Smooth muscle cell (in vitro differentiated cells): ENCODE data around the gene COL13A1. TPM values are rescaled to one million over a fixed set of nuclear protein-coding genes. Genes with fewer than 3 reads are reported as not detected.
A peak's percentile ranks its signal among the peaks of the same experiment; 100 is the strongest.

ENCODE experiments used
- DNase-seq: peaks from one replicate; lab custom pipeline; 2025; ENCODE audit not compliant: unreplicated experiment; lab: John Stamatoyannopoulos, UW
- H2AFZ ChIP-seq: fragments of 200-600 bp; sonication (generic); 2 replicates; pipeline ENCODE4 v1.6.0; 2016; ENCODE audit warnings: antibody characterized with exemption, low read depth, mild to moderate bottlenecking
- H3F3A ChIP-seq: fragments of 200-600 bp; sonication (generic); 2 replicates; pipeline ENCODE4 v1.6.0; 2017; ENCODE audit warnings: antibody characterized with exemption, low read depth
- H3K27ac ChIP-seq: fragments of 200-600 bp; sonication (generic); 2 replicates; pipeline ENCODE4 v1.5.1; 2016; ENCODE audit warnings: low read depth, mild to moderate bottlenecking
- H3K27me3 ChIP-seq: fragments of 200-600 bp; sonication (generic); 2 replicates; pipeline ENCODE4 v1.6.1; 2016; ENCODE audit warnings: low read depth, mild to moderate bottlenecking
- H3K36me3 ChIP-seq: fragments of 200-600 bp; sonication (generic); 2 replicates; pipeline ENCODE4 v1.5.1; 2016; ENCODE audit warnings: low read depth
- H3K4me1 ChIP-seq: fragments of 200-600 bp; sonication (generic); 2 replicates; pipeline ENCODE4 v1.5.1; 2016; ENCODE audit warnings: low read depth
- H3K4me2 ChIP-seq: fragments of 200-600 bp; sonication (generic); 2 replicates; pipeline ENCODE4 v1.6.0; 2016; ENCODE audit warnings: mild to moderate bottlenecking
- H3K4me3 ChIP-seq: fragments of 200-600 bp; sonication (generic); 2 replicates; pipeline ENCODE4 v1.5.1; 2016; ENCODE audit warnings: mild to moderate bottlenecking
- H3K79me2 ChIP-seq: fragments of 200-600 bp; sonication (generic); 2 replicates; pipeline ENCODE4 v1.6.0; 2016; ENCODE audit warnings: low read depth, mild to moderate bottlenecking
- H3K9ac ChIP-seq: fragments of 200-600 bp; sonication (generic); 2 replicates; pipeline ENCODE4 v1.6.0; 2016; ENCODE audit warnings: low read depth
- H3K9me3 ChIP-seq: fragments of 200-600 bp; sonication (generic); replicated peaks from 2 replicates; pipeline ENCODE4 v1.5.1; 2016; ENCODE audit warnings: low read depth
- H4K20me1 ChIP-seq: fragments of 200-600 bp; sonication (generic); 2 replicates; pipeline ENCODE4 v1.6.0; 2016; ENCODE audit warnings: low read depth
- WGBS: methylation state at CpG from one replicate; pipeline ENCODE4 v1.1.7; 2016; ENCODE audit warnings: low lambda C conversion rate; 5-methylcytosine and 5-hydroxymethylcytosine counted together
- polyA plus RNA-seq: library from polyadenylated mRNA; unstranded; fragments of >200 nt; fragmentation: Nextera tagmentation; extraction: Ambion mirVana; gene quantifications from 2 replicates; pipeline ENCODE4 v1.2.1, GENCODE V29; 2016
- total RNA-seq: library from RNA; depleted of rRNA; stranded (reverse); fragments of >200 nt; gene quantifications from 2 replicates; pipeline ENCODE4 v1.2.3, GENCODE V29; 2014
- TF ChIP-seq, protein P1 (sequence below): fragments of 200-600 bp; sonication (generic); IDR thresholded peaks from 2 replicates; pipeline ENCODE4 v1.5.1; 2017; ENCODE audit warnings: borderline replicate concordance, mild to moderate bottlenecking, antibody characterized with exemption; ENCODE audit not compliant: insufficient read depth, poor library complexity, severe bottlenecking

Gene COL13A1
- total and polyA plus RNA-seq, 2 experiments from 2014 or later: 6.1 to 15.0 TPM

DNA sequence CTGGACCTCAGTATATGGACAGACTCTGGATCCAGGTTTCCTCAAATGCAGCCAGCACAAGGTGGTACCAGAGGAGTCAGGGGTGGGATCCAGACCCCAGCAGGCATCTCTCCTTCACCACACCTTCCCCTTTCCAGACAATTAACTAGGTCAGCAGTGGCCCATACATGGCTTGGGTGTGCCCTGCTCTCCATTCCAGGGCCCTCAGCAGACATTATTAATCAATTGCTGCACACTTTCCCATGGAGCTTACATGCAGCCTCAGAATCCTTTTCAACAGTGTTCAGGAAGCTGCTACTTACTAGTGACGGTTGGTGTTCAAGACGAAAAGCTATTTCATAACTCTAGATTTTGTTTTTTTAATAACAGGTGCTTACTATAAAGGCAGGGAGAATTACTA lies 6.0 kb downstream of the COL13A1 start:
- H3K4me2 ChIP-seq: peak overlapping the region; percentile 26
- 68% methylated on average over 2 of the region's 2 CpGs for WGBS
- H3K27me3 ChIP-seq: peaks cover 7% of the 10 kb centered on the region
- H3K27ac ChIP-seq: no peak overlapping the region
- no peaks in the 10 kb centered on the region for H3F3A ChIP-seq
- no peaks in the 10 kb centered on the region for H3K79me2 ChIP-seq
- peaks cover 28% of the 10 kb centered on the region for H3K4me1 ChIP-seq
- H3K4me3 ChIP-seq: no peak overlapping the region
- DNase-seq: no peak
- H4K20me1 ChIP-seq: no peaks in the 10 kb centered on the region
- no peaks in the 10 kb centered on the region for H3K36me3 ChIP-seq
- no peak overlapping the region for H2AFZ ChIP-seq
- no peaks in the 10 kb centered on the region for H3K9me3 ChIP-seq
- H3K9ac ChIP-seq: no peak overlapping the region
- TF ChIP-seq, protein P1, sequence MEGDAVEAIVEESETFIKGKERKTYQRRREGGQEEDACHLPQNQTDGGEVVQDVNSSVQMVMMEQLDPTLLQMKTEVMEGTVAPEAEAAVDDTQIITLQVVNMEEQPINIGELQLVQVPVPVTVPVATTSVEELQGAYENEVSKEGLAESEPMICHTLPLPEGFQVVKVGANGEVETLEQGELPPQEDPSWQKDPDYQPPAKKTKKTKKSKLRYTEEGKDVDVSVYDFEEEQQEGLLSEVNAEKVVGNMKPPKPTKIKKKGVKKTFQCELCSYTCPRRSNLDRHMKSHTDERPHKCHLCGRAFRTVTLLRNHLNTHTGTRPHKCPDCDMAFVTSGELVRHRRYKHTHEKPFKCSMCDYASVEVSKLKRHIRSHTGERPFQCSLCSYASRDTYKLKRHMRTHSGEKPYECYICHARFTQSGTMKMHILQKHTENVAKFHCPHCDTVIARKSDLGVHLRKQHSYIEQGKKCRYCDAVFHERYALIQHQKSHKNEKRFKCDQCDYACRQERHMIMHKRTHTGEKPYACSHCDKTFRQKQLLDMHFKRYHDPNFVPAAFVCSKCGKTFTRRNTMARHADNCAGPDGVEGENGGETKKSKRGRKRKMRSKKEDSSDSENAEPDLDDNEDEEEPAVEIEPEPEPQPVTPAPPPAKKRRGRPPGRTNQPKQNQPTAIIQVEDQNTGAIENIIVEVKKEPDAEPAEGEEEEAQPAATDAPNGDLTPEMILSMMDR: no peak

DNA sequence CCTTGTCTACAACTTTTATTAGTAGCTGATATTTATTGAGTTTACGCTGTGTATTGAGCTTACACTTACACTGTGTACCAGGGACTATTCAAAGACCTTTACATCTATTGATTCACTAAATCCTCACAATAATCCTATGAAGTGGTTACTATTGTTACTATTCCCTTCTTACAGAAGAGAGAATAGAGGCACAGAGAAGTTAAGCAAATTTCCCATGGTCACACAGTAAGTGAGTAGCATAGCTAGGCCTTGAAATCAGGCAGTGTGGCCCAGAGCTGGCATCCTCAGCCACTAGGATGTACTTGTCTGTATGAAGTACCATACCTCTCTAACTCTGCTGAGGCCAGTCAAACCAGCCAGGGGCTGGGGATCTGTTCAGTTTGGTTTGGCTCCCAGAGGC lies 7.6 kb downstream of the COL13A1 start:
- H3K9me3 ChIP-seq: no peaks in the 10 kb centered on the region
- no peak for DNase-seq
- peaks cover 22% of the 10 kb centered on the region for H3K4me1 ChIP-seq
- TF ChIP-seq, protein P1: no peak
- H2AFZ ChIP-seq: no peak overlapping the region
- H3K27me3 ChIP-seq: no peaks in the 10 kb centered on the region
- H3K27ac ChIP-seq: no peak overlapping the region
- no peak overlapping the region for H3K4me2 ChIP-seq
- H3K9ac ChIP-seq: no peak overlapping the region
- WGBS: 100% methylated on average over 1 of the region's 1 CpG
- H4K20me1 ChIP-seq: no peaks in the 10 kb centered on the region
- no peaks in the 10 kb centered on the region for H3K36me3 ChIP-seq
- H3K79me2 ChIP-seq: no peaks in the 10 kb centered on the region
- H3K4me3 ChIP-seq: no peak overlapping the region
- no peaks in the 10 kb centered on the region for H3F3A ChIP-seq

DNA sequence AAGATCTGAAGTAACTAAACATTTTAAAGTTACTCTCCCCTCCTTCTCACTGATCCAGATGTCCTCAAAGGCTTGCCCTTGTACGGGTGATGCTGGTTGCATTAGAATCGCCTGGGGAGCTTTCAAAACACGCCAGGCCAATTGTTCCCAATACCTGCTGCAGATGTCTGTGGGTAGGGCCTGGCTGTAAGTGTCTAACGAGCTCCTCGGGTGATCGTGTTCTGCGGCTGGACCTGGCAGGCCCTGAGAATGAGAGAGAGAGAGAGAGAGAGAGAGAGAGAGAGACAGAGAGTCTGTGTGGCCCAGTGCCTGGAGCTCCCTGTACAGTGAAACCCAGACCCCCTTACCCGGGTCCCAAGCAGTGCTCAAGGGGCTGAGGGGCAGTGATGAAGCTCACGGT lies 8.4 kb downstream of the COL13A1 start:
- no peaks in the 10 kb centered on the region for H3K79me2 ChIP-seq
- whole genome bisulfite sequencing: 67% methylated on average over 9 of the region's 9 CpGs
- H3K9ac ChIP-seq: no peak overlapping the region

More for the DNA sequence above, 8.4 kb downstream of the COL13A1 start:
- no peak for DNase-seq
- no peaks in the 10 kb centered on the region for H3K27me3 ChIP-seq
- H3K4me3 ChIP-seq: no peak overlapping the region
- no peaks in the 10 kb centered on the region for H3K9me3 ChIP-seq
- TF ChIP-seq, protein P1: no peak
- H3F3A ChIP-seq: no peaks in the 10 kb centered on the region
- peak overlapping the region; percentile 46 for H3K4me2 ChIP-seq
- H3K36me3 ChIP-seq: no peaks in the 10 kb centered on the region
- H4K20me1 ChIP-seq: no peaks in the 10 kb centered on the region
- no peak overlapping the region for H3K27ac ChIP-seq
- no peak overlapping the region for H2AFZ ChIP-seq
- H3K4me1 ChIP-seq: peaks cover 22% of the 10 kb centered on the region
